HG03025 (cell line): ENCODE measurements around the gene COQ7.

Experiments used
- ATAC-seq: cut with Tn5 transposase; IDR thresholded peaks from one replicate; pipeline ENCODE4 v1.9.1; 2021; ENCODE audit warnings: mild to moderate bottlenecking, moderate library complexity; ENCODE audit not compliant: unreplicated experiment, low FRiP score

COQ7 gene

DNA sequence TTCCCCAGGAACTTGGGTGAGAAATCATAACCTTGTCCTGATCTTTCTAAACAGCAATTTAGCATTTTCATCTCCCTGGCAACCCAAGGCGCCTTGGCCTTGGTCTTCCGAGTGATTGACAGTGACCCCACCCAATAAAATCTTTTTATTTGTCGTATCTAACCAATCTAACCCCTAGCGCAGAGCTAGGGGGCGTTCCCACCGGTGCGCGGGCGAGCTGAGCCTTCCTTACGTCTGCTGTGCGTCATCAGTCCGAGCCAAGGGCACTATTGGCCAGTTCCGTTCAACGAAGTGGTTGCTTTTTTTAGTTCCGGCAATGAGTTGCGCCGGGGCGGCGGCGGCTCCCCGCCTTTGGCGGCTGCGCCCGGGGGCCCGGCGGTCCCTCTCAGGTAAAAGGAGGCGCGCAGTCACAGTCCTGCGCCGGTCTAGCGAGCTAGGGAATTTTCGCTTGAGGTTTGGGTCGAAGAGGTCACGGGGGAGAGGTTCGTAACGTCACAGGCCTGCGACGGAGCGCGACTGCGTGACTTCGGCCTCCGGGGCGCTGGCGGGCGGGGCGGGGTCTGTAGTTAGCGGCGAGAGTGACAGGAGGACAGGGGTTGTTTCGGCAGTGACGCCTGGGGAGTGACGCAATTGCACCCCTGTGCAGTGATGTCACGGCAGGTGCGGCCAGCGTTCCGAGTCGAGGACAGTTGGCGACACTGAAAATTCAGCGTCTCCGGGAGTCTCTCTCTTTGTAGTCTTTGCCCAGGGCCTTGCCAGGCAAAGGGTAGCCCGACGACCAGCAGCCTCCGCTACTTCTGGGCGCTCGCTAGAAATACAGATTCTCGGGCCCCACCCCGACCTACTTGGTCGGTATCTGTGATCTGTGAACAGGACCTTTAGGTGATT, at the start of gene COQ7:
Gene COQ7 (plus strand): TSS at position 266 of the 888 bp plus-strand sequence. CDS start 51 bp downstream, at position 317.
- ATAC-seq: peak; percentile 87

DNA sequence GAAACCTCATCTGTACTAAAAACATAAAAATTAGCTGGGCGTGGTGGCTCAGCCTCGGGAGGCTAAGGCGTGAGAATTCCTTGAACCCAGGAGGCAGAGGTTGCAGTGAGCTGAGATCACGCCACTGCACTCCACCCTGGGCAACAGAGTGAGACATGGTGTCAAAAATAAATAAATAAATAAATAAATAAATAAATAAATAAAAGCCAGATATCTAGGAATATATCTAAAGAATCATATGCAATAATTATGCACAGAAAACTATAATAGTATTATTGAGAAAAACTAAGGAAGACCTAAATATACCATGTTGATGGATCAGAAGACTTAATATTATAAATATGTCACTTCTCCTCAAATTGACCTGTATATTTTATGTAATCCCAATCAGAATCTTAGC, 46.7 kb upstream of the COQ7 start:
- no peak for ATAC-seq

DNA sequence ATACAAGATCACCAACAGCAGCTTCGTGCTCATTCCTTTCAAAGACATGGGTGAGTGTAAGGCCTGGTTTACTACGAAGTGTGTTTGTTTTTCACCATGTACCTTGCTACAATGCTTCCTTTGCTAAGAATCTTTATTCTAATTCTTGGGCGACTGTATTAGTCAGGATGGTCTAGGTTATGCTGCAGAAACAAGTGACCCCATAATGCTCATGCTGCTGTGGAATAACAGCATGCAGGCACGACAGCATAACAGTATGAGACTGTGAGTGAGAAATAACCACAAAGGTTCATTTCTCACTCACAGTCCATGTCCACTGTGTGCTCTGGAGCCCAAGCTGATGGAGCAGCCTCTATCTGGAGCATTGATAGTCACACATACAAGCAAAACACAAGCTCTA, 45.7 kb upstream of the COQ7 start:
- ATAC-seq: no peak

DNA sequence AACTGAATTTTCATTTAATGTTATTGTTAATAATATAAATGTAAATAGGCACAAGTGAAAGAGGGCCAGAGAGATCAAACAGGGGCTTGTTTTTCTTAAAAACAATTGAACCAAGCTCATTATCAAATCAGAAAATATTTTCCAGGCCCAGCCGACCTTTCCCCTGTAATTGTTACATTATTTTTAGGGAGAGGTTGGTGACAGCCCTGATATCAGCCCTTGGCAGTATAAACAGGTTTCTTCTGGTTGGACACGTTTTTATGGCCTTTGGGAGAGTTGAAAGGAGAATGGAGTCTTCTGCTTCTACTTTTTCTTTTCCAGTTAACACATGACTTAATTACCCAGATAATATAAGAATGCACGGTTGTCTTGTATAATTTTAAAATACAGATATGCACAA, 40.0 kb upstream of the COQ7 start:
- no peak for ATAC-seq

DNA sequence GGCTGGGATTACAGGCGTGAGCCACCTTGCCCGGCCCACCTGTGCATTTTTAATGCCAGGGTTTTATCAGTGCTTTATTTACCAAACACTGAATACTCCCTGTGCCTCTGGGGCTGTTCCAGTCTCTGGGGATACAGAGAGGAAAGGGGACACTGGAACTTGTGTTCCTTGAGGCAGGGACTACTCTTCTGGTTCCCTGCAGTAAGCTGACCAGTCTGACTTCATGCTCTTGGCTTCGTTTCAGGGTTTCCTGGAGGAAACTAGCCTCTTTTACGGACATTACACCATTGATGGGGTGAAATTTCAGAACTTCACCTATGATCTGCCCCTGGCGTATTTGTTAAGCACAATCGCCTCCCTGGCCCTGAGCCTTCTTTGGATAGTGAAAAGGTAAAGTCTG, 37.4 kb upstream of the COQ7 start:
- ATAC-seq: no peak

DNA sequence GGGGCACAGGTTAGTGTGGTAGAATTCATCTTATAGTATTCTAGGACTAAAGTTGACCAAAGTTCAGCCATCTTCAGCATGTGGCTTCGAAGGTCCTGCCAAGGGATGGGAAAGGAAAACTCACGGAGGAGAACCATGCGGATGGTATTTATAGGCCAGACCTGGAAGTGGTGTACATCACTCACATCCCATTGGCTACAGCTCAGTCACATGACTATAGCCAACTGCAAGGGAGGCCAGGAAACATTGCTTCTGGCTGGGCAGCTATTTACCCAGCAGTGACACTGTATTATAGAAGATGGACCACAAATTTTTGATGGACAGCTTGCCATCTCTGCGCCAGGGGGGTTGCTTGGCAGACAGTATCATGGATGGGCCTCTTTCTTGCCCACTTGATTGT, 35.7 kb upstream of the COQ7 start:
- no peak for ATAC-seq

DNA sequence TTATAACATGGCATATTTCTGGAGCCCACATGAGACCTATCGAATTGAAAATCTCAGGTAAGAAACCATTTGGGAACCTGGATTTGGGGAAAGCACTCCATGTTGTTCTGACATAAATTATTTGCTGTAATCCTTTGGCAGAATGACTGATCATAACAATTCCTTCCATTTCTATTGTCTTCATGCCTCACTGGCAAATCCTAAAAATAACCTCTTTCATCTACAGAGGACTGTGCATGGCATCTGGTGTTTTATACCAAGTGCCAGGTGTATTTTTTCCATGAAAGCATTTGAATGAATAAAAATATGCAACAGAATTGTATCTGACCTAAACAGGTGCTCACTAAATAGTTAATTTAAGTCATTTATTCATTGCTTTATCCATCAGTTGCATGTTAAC, 33.7 kb upstream of the COQ7 start:
- no peak for ATAC-seq

DNA sequence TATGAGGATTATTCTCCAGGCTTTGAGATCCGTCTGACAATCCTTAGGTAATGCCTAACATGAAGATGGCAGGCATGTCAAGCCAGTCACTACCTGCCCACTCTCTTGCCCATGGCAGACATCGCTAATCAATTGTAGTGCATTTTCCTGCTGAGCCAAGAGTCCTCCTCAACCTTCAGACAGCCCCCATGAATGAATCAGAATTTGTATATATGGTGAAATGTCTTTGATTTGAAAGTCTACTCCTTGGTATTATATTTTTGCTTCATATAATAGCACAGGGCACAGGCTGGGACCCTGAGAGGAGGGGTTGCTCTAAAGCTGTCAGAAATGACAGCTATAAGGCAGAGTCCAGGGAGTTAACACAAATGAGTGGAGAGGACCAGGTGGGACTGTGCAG, 27.0 kb upstream of the COQ7 start:
- no peak for ATAC-seq

DNA sequence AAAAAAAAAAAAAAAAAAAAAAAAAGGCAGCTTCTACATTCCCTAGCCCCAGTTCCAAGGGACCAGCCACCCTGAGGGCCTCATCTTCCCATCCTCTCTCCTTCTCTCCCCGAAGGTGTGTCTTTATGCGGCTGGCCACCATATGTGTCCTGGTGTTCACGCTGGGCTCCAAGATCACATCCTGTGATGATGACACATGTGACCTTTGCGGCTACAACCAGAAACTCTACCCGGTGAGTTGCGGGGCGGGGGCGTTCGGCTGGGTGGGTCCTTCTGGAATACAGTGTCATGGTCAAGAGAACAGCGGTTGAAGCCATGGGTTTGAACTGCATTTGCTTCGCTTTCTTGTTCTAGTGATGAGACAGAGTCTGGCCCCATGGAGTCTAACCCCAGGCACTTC, 22.6 kb upstream of the COQ7 start:
- no peak for ATAC-seq

DNA sequence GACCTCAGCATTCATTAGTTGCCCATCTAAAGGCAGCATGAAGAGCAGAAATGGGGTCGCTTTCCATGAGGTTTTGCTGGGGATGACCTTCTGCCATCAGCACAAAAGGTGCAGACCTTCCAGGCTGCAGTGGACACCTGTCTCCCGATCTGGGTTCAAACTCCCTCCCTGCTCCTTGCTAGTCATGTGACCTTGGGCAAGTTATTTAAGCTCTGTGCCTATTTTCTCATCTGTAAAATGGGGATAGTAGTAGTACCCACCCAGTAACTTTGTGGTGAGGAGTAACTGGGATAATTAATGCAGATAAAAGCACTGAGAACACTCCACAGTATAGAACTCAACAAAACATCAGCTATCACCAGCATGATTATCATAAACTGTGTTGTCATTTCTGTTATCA, 21.4 kb upstream of the COQ7 start:
- no peak for ATAC-seq

DNA sequence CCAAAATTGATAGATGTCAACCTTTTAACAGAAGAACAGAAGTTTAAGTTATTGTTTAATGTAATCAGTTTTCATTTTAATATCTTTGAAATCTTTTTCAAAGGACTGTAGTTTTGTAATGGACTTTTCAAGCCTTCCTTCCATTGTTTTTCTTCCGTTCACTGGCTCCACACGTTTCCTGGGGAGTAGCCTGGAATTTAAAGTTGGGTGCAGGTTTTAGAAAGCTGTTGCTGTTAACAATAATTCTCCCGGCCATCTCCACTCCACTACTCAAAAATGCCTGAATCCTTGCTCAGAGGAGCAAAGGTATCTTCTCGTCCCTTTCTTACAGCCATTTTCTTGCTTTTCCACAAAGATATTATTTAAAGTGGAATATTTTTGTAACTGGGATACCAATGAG, 4.7 kb upstream of the COQ7 start:
- ATAC-seq: no peak

DNA sequence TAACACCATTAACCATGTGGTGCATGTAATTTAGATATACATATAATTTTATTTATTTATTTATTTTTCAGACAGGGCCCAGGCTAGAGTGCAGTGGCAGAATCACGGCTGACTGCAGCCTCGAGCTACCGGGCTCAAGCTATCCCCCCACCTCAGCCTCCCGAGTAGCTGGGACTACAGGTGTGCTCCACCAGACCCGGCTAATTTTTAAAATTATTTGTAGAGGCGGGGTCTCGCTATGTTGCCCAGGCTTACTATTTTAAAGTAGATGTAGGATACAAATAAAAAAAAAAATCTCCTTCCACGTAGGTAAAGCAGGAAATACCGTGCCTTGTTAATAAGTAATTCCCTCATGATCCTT, 446 bp upstream of the COQ7 start:
- no peak for ATAC-seq

DNA sequence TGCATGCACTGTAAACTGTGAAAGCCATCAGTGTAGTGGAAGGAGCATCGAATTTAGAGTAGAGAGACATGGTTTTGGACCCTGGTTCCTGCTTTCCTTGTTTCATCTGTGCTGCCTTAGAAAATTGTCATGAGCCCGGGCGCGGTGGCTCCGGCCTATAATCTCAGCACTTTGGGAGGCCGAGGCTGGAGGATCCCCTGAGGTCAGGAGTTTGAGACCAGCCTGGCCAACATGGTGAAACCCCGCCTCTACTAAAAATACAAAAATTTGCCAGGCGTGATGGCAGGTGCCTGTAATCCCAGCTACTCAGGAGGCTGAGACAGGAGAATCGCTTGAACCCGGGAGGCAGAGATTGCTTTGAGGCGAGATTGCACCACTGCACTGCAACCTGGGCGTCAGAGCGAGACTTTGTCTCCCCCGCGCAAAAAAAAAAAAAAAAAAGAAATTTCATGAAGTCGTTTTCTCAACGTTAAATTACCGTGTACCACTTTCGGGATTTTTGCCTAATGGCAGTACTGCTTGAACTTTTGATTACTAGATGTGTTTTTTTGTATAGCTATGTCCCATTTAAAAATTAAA, 912 bp downstream of the COQ7 start:
- ATAC-seq: no peak

DNA sequence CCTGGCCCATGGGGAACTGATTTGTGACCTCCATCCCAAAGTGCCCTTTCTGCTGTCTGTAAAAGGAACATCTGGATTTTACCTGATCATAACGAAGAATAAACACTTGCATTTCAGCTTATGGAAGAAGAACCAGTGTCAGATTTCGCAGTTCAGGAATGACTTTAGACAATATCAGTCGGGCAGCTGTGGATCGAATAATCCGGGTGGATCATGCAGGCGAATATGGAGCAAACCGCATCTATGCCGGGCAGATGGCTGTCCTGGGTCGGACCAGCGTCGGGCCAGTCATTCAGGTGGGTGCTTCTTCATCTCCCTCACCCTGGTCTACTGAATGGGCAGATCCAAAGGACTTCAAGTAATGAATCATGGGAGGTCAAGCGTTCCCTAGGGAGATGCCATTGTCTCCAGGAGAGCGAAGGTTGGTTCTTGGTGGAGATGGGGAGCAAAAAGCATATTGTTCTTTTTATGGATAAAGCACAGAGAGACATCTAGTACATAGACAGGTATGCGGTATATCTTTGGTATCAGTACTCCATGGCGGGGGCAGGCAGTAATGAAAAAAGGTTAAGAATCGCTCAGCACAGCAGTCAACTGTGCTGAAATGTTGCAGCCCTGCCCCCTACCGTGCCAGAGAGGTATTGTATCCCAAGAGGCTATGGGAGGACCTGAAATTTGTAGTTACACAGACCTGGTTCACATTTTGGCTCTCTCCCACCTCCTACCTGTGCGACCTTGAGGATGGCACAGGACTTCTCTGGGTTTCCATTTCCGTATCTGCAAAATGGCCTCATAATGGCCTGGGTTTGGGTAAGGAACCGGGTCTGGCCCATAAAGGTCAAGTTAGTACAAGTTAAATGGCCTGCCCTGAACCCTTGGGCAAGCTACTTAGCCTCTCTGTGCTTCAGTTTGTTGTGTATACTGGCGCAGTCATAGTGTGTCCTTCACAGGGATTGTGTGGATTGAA, 4.7 kb downstream of the COQ7 start:
- no peak for ATAC-seq

DNA sequence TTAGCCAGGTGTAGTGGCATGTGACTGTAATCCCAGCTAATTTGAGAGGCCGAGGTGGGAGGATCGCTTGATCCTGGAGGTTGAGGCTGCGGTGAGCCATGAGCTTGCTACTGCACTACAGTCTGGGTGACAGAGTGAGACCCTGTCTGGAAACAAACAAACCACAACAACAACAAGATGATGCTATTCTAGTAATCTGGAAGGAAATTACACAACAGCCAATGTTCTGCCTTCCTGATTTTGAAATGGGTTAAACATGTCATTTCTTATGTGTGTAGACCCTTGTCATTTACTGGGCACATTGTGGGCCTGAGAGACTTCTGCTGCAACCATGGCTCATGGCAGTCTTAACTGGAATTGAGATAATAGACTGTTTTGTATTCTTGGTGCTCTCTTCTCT, 5.9 kb downstream of the COQ7 start:
- ATAC-seq: no peak

DNA sequence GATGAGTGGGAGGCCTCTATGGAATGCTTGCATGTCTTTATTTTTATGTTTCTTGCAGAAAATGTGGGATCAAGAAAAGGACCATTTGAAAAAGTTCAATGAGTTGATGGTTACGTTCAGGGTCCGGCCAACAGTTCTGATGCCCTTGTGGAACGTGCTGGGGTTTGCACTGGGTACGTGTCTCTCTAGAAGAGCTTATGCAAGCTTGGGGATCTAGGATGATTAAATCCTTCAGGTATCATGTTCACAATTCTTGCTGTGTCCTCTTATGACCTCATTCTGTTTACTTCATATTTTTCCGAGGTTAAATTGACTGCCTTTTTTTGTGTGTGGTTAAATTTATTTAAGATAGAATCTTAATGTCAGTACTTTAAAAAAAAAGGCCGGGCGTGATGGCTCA, 6.4 kb downstream of the COQ7 start:
- no peak for ATAC-seq

DNA sequence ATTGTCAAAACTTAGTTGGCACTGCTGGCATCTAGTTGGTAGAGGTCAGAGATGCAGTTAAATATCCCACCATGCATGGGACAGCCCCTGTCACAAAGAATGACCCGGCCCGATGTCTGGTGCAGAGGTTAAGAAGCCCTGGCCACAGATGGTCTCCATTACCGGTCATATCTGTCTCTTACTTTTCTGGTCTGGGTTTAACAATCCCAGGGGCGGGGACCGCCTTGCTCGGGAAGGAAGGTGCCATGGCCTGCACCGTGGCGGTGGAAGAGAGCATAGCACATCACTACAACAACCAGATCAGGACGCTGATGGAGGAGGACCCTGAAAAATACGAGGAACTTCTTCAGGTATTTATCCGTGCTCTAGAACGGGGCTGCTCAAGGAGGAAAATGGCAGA, 8.1 kb downstream of the COQ7 start:
- ATAC-seq: no peak

DNA sequence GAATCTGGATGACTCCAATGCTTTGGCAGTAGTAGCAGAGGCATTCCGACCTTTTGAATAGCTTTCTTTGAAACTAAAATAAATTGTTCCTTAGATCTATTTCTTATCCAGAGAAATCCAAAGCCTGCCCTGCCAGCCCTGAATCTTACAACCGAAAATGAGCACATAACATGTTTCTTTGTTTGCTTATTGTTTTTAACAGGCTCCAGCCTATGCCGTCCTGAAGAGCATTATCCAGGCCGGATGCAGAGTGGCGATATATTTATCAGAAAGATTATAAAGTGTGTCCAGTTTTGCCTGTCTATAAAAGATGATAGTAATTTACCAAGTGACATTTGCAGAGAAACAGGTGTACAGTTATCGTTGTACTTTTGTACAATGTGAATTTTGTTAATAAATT, 10.5 kb downstream of the COQ7 start:
- ATAC-seq: no peak

DNA sequence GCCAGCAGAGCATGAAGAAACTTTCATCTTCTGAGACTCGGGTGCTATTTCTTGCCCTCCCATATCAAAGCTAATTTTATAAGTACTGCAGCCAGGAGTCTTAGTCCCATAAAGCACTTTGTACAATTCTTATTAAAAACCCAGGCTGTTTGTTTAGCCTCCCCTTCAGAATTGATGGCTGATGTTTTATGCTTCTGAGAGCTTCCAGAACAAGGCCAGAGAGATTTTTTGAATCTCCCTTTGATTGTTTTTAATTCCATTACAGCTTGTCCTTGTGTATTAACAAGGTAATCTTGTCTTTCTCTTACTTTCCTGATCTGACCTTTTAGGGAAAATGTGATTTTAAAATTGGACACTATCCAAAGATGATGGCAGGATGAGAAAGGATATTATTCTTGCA, 16.3 kb downstream of the COQ7 start:
- ATAC-seq: no peak

DNA sequence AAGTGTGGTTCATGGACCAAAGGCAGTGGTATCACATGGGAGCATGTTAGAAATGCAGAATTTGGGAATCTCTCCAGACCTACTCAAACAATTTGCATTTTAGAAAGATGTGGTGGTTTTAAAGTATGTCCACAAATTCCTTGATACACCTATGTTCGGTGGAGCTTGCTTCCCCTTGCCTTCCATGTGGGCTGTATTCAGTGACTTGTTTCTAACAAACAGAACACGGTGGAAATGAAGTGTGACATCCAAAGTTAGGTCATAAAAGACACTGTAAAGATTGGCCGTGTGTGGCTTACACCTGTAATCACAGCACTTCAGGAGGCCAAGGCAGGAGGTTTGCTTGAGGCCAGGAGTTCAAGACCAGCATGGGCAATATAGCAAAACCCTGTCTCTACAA, 16.7 kb downstream of the COQ7 start:
- ATAC-seq: no peak

DNA sequence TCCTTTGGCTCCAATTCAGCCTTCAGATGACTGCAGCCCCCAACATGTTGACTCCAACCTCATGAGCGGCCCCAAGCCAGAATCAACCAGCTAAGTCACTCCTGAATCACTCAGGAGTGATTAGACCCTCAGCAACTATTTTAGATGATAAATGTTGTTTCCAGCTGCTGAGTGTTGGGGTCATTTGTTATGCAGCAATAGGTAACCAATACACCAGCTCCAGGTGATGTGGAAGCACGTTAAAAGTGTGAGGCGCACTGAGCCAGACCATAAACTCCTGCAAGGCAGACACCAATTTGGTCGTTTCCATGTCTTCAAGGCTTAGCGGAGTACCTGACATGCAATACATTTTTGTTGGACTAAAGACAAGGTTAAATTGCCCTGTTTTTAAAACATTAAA, 17.5 kb downstream of the COQ7 start:
- no peak for ATAC-seq
